HG02943 (cell line): ENCODE measurements around the gene PCDHGB6.
"Not testable (repeated sequence)": the region's sequence is repeated elsewhere in the genome, so short reads cannot be mapped to it uniquely, and the experiment has no call there.

Source experiments
- ATAC-seq: cut with Tn5 transposase; IDR thresholded peaks from one replicate; pipeline ENCODE4 v1.9.1; 2021; ENCODE audit warnings: mild to moderate bottlenecking, low read depth, moderate library complexity; ENCODE audit not compliant: unreplicated experiment

Gene PCDHGB6

DNA sequence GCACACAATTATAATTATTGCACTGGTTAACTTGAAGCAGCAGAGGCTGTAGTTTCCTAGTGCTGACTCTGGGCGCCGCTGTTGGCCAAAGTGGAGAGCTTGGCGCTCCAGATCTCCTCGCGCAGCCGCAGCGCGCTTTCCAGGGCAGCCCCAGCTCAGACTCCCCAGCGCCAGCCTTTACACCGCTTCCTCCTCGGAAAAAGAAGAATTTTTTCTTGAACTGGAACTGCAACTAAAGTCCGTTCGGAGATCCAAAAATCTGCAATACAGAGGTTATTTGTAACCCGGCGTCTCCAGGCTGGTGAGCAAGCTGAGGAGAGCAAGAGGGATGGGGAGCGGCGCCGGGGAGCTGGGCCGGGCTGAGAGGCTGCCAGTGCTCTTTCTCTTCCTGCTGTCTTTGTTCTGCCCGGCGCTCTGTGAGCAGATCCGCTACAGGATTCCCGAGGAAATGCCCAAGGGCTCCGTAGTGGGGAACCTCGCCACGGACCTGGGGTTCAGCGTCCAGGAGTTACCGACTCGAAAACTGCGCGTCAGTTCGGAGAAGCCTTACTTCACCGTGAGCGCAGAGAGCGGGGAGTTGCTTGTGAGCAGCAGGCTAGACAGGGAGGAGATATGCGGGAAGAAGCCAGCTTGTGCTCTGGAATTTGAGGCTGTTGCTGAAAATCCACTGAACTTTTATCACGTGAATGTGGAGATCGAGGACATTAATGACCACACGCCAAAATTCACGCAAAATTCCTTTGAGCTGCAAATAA is 20.1 kb upstream of the PCDHGB6 start, which contains the start of gene PCDHGB4:
Gene PCDHGB4 (plus strand): TSS at position 142 of the 755 bp plus-strand sequence. CDS start 187 bp downstream, at position 329.
- ATAC-seq = peak; percentile 94

- no peak for ATAC-seq
Measured at GRCh38 chr5:141388661-141389060, 19.2 kb upstream of the PCDHGB6 start.

DNA sequence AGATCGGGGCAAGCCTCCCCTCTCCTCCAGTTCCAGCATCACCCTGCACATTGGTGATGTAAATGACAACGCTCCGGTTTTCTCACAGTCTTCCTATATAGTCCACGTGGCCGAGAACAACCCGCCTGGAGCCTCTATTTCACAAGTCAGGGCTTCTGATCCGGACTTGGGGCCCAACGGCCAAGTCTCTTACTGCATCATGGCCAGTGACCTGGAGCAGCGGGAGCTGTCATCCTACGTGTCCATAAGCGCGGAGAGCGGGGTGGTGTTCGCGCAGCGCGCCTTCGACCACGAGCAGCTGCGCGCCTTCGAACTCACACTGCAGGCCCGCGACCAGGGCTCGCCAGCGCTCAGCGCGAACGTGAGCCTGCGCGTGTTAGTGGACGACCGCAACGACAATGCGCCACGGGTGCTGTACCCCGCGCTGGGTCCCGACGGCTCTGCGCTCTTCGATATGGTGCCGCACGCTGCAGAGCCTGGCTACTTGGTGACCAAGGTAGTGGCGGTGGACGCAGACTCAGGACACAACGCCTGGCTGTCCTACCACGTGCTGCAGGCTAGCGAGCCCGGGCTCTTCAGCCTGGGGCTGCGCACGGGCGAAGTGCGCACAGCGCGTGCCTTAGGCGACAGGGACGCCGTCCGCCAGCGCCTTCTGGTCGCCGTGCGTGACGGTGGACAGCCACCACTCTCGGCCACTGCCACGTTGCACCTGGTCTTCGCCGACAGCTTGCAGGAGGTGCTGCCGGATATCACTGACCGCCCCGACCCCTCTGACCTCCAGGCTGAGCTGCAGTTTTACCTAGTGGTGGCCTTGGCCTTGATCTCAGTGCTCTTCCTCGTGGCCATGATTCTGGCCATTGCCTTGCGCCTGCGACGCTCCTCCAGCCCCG is 18.4 kb upstream of the PCDHGB6 start:
- ATAC-seq = no peak

GRCh38 chr5:141392429-141393198 is 15.2 kb upstream of the PCDHGB6 start, which contains the start of gene PCDHGA8:
PCDHGA8 (plus strand) TSS chr5:141392633; CDS start chr5:141392814, 181 bp downstream.
- no peak for ATAC-seq

DNA sequence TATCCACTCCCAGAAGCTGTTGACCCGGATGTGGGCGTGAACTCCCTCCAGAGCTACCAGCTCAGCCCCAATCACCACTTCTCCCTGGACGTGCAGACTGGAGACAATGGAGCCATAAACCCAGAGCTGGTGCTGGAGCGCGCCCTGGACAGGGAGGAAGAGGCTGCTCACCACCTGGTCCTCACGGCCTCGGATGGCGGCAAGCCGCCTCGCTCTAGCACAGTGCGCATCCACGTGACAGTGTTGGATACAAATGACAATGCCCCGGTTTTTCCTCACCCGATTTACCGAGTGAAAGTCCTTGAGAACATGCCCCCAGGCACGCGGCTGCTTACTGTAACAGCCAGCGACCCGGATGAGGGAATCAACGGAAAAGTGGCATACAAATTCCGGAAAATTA is 14.6 kb upstream of the PCDHGB6 start:
- ATAC-seq = no peak

DNA sequence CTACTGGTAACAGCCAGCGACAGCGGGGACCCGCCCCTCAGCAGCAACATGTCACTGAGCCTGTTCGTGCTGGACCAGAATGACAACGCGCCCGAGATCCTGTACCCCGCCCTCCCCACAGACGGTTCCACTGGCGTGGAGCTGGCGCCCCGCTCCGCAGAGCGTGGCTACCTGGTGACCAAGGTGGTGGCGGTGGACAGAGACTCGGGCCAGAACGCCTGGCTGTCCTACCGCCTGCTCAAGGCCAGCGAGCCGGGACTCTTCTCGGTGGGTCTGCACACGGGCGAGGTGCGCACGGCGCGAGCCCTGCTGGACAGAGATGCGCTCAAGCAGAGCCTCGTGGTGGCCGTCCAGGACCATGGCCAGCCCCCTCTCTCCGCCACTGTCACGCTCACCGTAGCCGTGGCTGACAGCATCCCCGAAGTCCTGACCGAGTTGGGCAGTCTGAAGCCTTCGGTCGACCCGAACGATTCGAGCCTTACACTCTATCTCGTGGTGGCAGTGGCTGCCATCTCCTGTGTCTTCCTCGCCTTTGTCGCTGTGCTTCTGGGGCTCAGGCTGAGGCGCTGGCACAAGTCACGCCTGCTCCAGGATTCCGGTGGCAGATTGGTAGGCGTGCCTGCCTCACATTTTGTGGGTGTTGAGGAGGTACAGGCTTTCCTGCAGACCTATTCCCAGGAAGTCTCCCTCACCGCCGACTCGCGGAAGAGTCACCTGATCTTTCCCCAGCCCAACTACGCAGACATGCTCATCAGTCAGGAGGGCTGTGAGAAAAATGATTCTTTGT is 13.2 kb upstream of the PCDHGB6 start:
- not testable (repeated sequence) for ATAC-seq

GRCh38 chr5:141397756-141398551 is 9.9 kb upstream of the PCDHGB6 start, which contains the start of gene PCDHGB5:
PCDHGB5 (plus strand) TSS chr5:141397947; CDS start chr5:141398128, 181 bp downstream.
- not testable (repeated sequence) for ATAC-seq

GRCh38 chr5:141398608-141399007 is 9.2 kb upstream of the PCDHGB6 start:
- ATAC-seq = no peak

GRCh38 chr5:141399555-141400258 is 8.1 kb upstream of the PCDHGB6 start:
- no peak for ATAC-seq

- ATAC-seq = no peak
Measured at GRCh38 chr5:141402553-141403243, 5.1 kb upstream of the PCDHGB6 start, which contains the start of gene PCDHGA9. PCDHGA9 (plus strand) TSS chr5:141402778; CDS start chr5:141402953, 175 bp downstream.

GRCh38 chr5:141403387-141403786 is 4.4 kb upstream of the PCDHGB6 start:
- no peak for ATAC-seq

GRCh38 chr5:141409598-141410306 is 1.9 kb downstream of the PCDHGB6 start:
- ATAC-seq = no peak

GRCh38 chr5:141411575-141411974 is 3.8 kb downstream of the PCDHGB6 start:
- no peak for ATAC-seq

DNA sequence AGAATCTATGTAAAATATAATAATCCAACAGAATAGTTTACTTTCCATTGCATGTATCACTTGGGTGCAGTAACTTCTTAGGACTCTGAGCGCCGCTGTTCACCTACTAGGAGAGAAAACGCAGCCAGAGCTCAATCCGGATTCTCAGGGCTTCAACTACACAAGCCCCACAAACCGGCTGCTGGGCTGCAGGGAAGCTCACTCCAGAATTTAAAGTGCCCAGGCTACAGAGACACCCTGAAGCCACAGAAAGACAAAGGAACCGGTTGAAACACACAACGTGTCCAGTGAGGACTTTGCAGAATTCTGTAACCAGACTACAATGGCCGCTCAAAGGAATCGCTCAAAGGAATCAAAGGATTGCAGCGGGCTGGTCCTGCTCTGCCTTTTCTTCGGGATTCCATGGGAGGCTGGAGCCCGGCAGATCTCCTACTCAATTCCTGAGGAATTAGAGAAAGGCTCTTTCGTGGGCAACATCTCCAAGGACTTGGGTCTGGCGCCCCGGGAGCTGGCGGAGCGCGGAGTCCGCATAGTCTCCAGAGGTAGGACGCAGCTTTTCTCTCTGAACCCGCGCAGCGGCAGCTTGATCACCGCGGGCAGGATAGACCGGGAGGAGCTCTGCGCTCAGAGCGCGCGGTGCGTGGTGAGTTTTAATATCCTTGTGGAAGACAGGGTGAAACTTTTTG is 5.2 kb downstream of the PCDHGB6 start, which contains the start of gene PCDHGA10:
Gene PCDHGA10 (plus strand): TSS at position 134 of the 686 bp plus-strand sequence. CDS start 189 bp downstream, at position 323.
- peak; percentile 58 for ATAC-seq

DNA sequence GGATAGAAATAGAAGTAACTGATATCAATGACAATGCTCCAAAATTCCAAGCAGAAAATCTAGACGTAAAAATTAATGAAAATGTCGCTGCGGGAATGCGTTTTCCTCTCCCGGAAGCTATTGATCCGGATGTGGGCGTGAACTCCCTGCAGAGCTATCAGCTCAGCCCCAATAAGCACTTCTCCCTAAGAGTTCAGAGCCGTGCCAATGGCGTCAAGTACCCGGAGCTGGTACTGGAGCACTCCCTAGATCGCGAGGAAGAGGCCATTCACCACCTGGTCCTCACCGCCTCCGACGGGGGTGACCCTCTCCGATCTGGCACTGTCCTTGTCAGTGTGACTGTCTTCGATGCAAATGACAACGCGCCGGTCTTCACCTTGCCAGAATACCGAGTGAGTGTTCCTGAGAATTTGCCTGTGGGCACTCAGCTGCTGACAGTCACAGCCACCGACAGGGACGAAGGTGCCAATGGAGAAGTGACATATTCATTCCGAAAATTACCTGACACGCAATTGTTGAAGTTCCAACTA is 5.8 kb downstream of the PCDHGB6 start:
- ATAC-seq = no peak
